Neural progenitor cell (in vitro differentiated cells): ENCODE measurements around the gene SH3PXD2B. TPM values are rescaled to one million over a fixed set of nuclear protein-coding genes. Genes with fewer than 3 reads are reported as not detected.
"Not testable (repeated sequence)": the region's sequence is repeated elsewhere in the genome, so short reads cannot be mapped to it uniquely, and the experiment has no call there.

ENCODE experiments used
- DNase-seq: peaks from one replicate; pipeline ENCODE4 v3.0.0-alpha.2; 2016; ENCODE audit warnings: low spot score
- H2AFZ ChIP-seq: fragments of 200-600 bp; sonication (generic); replicated peaks from 2 replicates; pipeline ENCODE4 v1.6.1; 2016; ENCODE audit warnings: antibody characterized with exemption
- H3F3A ChIP-seq: fragments of 200-600 bp; sonication (generic); 2 replicates; pipeline ENCODE4 v1.6.1; 2016; ENCODE audit warnings: antibody characterized with exemption, low read depth
- H3K27ac ChIP-seq: fragments of 200-600 bp; sonication (generic); 2 replicates; pipeline ENCODE4 v1.5.1; 2016; ENCODE audit warnings: mild to moderate bottlenecking
- H3K27me3 ChIP-seq: fragments of 200-600 bp; sonication (generic); 2 replicates; pipeline ENCODE4 v1.6.1; 2016; ENCODE audit warnings: mild to moderate bottlenecking, moderate library complexity
- H3K36me3 ChIP-seq: fragments of 200-600 bp; sonication (generic); 2 replicates; pipeline ENCODE4 v1.5.1; 2016
- H3K4me1 ChIP-seq: fragments of 200-600 bp; sonication (generic); 2 replicates; pipeline ENCODE4 v1.6.1; 2016; ENCODE audit warnings: mixed run types
- H3K4me2 ChIP-seq: fragments of 200-600 bp; sonication (generic); 2 replicates; pipeline ENCODE4 v1.6.1; 2016
- H3K4me3 ChIP-seq: fragments of 200-600 bp; sonication (generic); 2 replicates; pipeline ENCODE4 v1.5.1; 2016
- H3K79me2 ChIP-seq: fragments of 200-600 bp; sonication (generic); 2 replicates; pipeline ENCODE4 v1.6.1; 2016; ENCODE audit warnings: low read depth
- H3K9ac ChIP-seq: fragments of 200-600 bp; sonication (generic); 2 replicates; pipeline ENCODE4 v1.6.1; 2016
- H3K9me3 ChIP-seq: fragments of 200-600 bp; sonication (generic); 2 replicates; pipeline ENCODE4 v1.5.1; 2016; ENCODE audit warnings: low read depth
- H4K20me1 ChIP-seq: fragments of 200-600 bp; sonication (generic); 2 replicates; pipeline ENCODE4 v1.6.1; 2016; ENCODE audit warnings: low read depth
- H3K27ac Mint-ChIP-seq: 3 replicates; pipeline ENCODE4 v1.8.0; 2021; ENCODE audit warnings: mixed read lengths
- H3K27me3 Mint-ChIP-seq: 2 replicates; pipeline ENCODE4 v1.8.0; 2022; ENCODE audit warnings: low read depth, mild to moderate bottlenecking, inconsistent platforms, moderate library complexity, mixed read lengths; ENCODE audit not compliant: insufficient read depth
- H3K36me3 Mint-ChIP-seq: 3 replicates; pipeline ENCODE4 v1.8.0; 2021; ENCODE audit warnings: mixed read lengths
- H3K4me1 Mint-ChIP-seq: 3 replicates; pipeline ENCODE4 v1.8.0; 2021; ENCODE audit warnings: mixed read lengths
- H3K4me3 Mint-ChIP-seq: 3 replicates; pipeline ENCODE4 v1.8.0; 2021; ENCODE audit warnings: mild to moderate bottlenecking, moderate library complexity, mixed read lengths
- H3K9me3 Mint-ChIP-seq: 3 replicates; pipeline ENCODE4 v1.8.0; 2020; ENCODE audit warnings: mixed read lengths
- EZH2 ChIP-seq: fragments of 200-600 bp; sonication (generic); IDR thresholded peaks from 2 replicates; pipeline ENCODE4 v1.6.1; 2017; ENCODE audit warnings: antibody characterized with exemption, mild to moderate bottlenecking, moderate library complexity
- EZH2phosphoT487 ChIP-seq: fragments of 200-600 bp; sonication (generic); IDR thresholded peaks from 2 replicates; pipeline ENCODE4 v1.6.1; 2017; ENCODE audit warnings: antibody characterized with exemption
- total RNA-seq: library from RNA; depleted of rRNA; stranded (reverse); fragments of >200 nt; gene quantifications from 2 replicates; pipeline ENCODE4 v1.2.3, GENCODE V29; 2015; ENCODE audit warnings: low replicate concordance
- TF ChIP-seq, protein P1 (sequence below): fragments of 200-600 bp; sonication (generic); IDR thresholded peaks from 2 replicates; pipeline ENCODE4 v1.5.1; 2017; ENCODE audit warnings: antibody characterized with exemption, mild to moderate bottlenecking

SH3PXD2B gene
- total RNA-seq, 1 donor from 2014 or later, result 27.3 TPM

DNA sequence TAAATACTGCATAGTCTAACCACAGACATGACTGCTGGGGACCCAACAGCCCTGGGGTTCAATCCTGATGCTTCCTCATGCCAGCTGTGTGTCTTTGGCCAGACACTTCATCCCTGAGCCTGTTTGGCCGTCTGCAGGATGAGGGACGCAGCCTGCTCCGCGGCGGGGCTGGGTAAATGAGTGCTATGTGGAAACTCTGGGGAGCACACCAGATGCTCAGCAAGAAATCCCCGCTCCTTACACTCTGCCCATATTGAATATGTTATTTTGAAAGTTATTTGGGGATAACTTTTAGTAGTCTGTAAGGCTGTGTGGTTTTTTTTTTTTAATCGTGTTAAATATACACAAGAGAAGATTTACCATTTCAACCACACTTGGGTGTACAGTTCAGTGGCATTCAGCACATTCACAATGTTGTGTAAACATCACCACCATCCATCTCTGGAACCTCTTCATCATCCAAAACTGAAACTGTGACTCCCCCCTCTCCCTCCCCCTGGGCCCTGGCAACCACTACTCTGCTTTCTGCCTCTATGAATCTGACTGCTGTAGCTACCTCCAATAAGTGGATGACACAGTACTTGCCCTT is 42.7 kb downstream of the SH3PXD2B start:
- peak overlapping the region; percentile 16 for H3K27ac Mint-ChIP-seq
- Histone ChIP-seq H4K20me1 (peaks cover 34% of the 10 kb centered on the region), H3K4me2 (no peak overlapping the region), H3K4me3 (no peak overlapping the region), H3K9ac (no peak overlapping the region), H3K36me3 (no peaks in the 10 kb centered on the region), H3K27me3 (no peaks in the 10 kb centered on the region), H3F3A (no peaks in the 10 kb centered on the region), H2AFZ (no peak overlapping the region), H3K27ac (peak overlapping the region; percentile 1), H3K79me2 (peaks cover 5% of the 10 kb centered on the region), H3K9me3 (no peaks in the 10 kb centered on the region), H3K4me1 (no peaks in the 10 kb centered on the region)
- no peaks in the 10 kb centered on the region for H3K9me3 Mint-ChIP-seq
- H3K36me3 Mint-ChIP-seq, result peaks cover 8% of the 10 kb centered on the region
- no peak for DNase-seq
- peaks cover 32% of the 10 kb centered on the region for H3K4me1 Mint-ChIP-seq
- no peak overlapping the region for H3K4me3 Mint-ChIP-seq
- no peak for TF ChIP-seq EZH2phosphoT487
- TF ChIP-seq EZH2, result no peak
- TF ChIP-seq, protein P1, sequence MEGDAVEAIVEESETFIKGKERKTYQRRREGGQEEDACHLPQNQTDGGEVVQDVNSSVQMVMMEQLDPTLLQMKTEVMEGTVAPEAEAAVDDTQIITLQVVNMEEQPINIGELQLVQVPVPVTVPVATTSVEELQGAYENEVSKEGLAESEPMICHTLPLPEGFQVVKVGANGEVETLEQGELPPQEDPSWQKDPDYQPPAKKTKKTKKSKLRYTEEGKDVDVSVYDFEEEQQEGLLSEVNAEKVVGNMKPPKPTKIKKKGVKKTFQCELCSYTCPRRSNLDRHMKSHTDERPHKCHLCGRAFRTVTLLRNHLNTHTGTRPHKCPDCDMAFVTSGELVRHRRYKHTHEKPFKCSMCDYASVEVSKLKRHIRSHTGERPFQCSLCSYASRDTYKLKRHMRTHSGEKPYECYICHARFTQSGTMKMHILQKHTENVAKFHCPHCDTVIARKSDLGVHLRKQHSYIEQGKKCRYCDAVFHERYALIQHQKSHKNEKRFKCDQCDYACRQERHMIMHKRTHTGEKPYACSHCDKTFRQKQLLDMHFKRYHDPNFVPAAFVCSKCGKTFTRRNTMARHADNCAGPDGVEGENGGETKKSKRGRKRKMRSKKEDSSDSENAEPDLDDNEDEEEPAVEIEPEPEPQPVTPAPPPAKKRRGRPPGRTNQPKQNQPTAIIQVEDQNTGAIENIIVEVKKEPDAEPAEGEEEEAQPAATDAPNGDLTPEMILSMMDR, result no peak
- peaks cover 3% of the 10 kb centered on the region for H3K27me3 Mint-ChIP-seq

DNA sequence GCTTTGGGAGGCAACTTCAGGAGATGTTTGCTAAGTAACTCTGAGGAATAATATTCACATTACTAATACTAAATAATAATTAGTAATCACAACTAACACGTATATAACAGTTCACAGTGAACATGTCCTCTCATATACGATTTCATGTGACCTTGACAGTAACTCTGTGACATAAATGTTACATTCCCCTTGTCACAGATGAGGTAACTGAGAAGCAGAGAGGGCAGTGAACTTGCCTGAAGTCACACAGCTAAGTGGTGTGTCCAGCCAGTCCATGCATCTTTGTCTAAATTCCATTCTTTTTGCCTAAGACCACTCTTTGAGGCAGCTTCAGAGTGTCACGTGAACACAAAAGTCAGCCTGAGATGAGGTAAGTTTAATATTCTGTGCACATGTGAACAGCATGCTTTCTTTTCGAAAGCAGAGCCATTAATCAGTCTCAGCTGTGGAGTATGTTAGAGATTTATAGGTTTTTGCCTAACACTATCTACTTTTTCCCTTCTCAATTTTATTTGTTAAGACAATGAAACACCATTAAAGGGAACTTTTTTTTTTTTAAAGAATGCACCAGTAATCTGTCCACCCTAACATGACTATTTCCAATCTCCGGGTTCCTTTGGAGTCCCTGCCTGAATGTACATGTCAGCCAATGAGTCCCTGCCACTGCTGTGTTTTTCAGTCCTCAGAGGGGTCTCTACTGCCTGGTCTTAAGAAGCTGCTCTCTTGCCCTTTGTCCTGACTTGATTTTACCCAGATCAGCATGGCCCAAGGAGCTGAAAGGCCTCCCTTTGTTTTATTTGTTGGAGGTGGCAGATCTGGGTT is 43.5 kb downstream of the SH3PXD2B start:
- Histone ChIP-seq H3K27me3 (no peaks in the 10 kb centered on the region), H3K4me2 (no peak overlapping the region), H3K27ac (peak overlapping the region; percentile 1), H3K9me3 (no peaks in the 10 kb centered on the region), H3F3A (no peaks in the 10 kb centered on the region), H3K79me2 (peaks cover 5% of the 10 kb centered on the region), H4K20me1 (peaks cover 40% of the 10 kb centered on the region), H3K4me3 (no peak overlapping the region), H3K36me3 (no peaks in the 10 kb centered on the region), H3K4me1 (no peaks in the 10 kb centered on the region), H2AFZ (no peak overlapping the region), H3K9ac (no peak overlapping the region)
- no peak for DNase-seq
- Mint-ChIP-seq H3K4me1 (peaks cover 32% of the 10 kb centered on the region), H3K4me3 (no peak overlapping the region), H3K27me3 (peaks cover 3% of the 10 kb centered on the region), H3K27ac (no peak overlapping the region), H3K36me3 (peaks cover 11% of the 10 kb centered on the region), H3K9me3 (no peaks in the 10 kb centered on the region)
- TF ChIP-seq, protein P1, result no peak
- TF ChIP-seq EZH2 (no peak), EZH2phosphoT487 (no peak)

DNA sequence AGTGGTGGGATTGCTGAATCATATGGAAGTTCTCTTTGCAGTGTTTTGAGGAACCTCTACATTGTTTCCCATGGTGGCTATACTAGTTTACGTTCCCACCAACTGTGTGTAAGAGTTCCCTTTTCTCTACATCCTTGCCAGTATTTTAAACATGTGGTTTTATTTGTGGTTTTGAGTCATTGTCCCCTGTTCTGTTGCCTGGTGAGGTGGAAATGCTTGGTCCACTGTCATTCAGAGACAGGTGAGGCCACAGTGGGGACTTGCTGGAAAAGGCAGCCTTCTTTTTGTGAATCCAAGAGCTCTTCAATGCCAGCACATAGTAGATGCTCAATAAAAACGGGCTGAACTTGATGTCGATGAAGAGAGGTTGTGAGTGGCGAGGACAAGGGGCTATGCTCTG is 44.2 kb downstream of the SH3PXD2B start:
- Histone ChIP-seq H3K27ac (no peak overlapping the region), H3K4me1 (no peaks in the 10 kb centered on the region), H2AFZ (no peak overlapping the region), H3K79me2 (peaks cover 5% of the 10 kb centered on the region), H4K20me1 (peaks cover 40% of the 10 kb centered on the region), H3K27me3 (no peaks in the 10 kb centered on the region), H3K36me3 (no peaks in the 10 kb centered on the region), H3K4me2 (no peak overlapping the region), H3F3A (no peaks in the 10 kb centered on the region), H3K9me3 (no peaks in the 10 kb centered on the region), H3K4me3 (no peak overlapping the region), H3K9ac (no peak overlapping the region)
- H3K4me1 Mint-ChIP-seq, result peaks cover 34% of the 10 kb centered on the region
- peaks cover 13% of the 10 kb centered on the region for H3K36me3 Mint-ChIP-seq
- H3K27ac Mint-ChIP-seq, result no peak overlapping the region
- no peaks in the 10 kb centered on the region for H3K9me3 Mint-ChIP-seq
- H3K27me3 Mint-ChIP-seq, result peaks cover 3% of the 10 kb centered on the region
- DNase-seq, result no peak
- TF ChIP-seq, protein P1, result no peak
- no peak for TF ChIP-seq EZH2
- H3K4me3 Mint-ChIP-seq, result no peak overlapping the region

DNA sequence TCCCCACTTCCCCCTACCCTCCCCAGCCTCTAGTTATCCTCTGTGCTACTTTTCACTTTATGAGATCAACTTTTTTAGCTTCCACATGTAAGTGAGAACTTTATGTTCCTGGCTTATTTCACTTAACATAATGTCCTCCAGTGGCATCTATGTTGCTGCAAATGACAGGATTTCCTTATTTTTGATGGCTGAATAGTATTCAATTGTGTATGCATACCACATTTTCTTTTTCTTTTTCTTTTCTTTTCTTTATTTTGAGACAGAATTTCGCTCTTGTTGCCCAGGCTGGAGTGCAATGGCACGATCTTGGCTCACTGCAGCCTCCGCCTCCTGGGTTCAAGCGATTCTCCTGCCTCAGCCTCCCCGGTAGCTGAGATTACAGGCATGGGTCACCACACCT is 44.8 kb downstream of the SH3PXD2B start:
- peaks cover 39% of the 10 kb centered on the region for H4K20me1 ChIP-seq
- not testable (repeated sequence) for H3K36me3 ChIP-seq, H3K9ac ChIP-seq, H3K4me2 ChIP-seq, H3K4me3 ChIP-seq, H3K4me3 Mint-ChIP-seq, H3K9me3 Mint-ChIP-seq, H3K4me1 ChIP-seq, H3K79me2 ChIP-seq, H3K9me3 ChIP-seq, H3K27me3 Mint-ChIP-seq, H3K27me3 ChIP-seq, H3F3A ChIP-seq, H3K27ac ChIP-seq, H3K27ac Mint-ChIP-seq, H2AFZ ChIP-seq, DNase-seq
- H3K4me1 Mint-ChIP-seq, result peaks cover 31% of the 10 kb centered on the region
- peaks cover 18% of the 10 kb centered on the region for H3K36me3 Mint-ChIP-seq
